ENCODE data around the gene MIPOL1. TPM values are rescaled to one million over a fixed set of nuclear protein-coding genes. Genes with fewer than 3 reads are reported as not detected.

Gene MIPOL1
- total RNA-seq, 4 donors from 2014 or later, result 11.4 to 25.7 (median 18.9) TPM

- DNase-seq (ENCODE audit: low spot score in 2 of 2), result no peak
- no peak for TF ChIP-seq CTCF (IDR thresholded peaks at IDR 0.05)
- no peak for TF ChIP-seq POLR2A (IDR thresholded peaks at IDR 0.05)
- no peak for TF ChIP-seq EP300 (IDR thresholded peaks at IDR 0.05)
- WGBS, 2 donors, result 69 to 81% methylated on average over 1 of the region's 1 CpG
- Histone ChIP-seq H3K27me3 (no peaks in the 10 kb centered on the region), H3K9me3 (no peaks in the 10 kb centered on the region), H3K4me3 (no peak overlapping the region), H3K36me3 (peaks cover 0 to 4% (median 0%) of the 10 kb centered on the region in 3 donors), H3K27ac (no peak overlapping the region), H3K4me1 (no peaks in the 10 kb centered on the region)
These were observed 231.9 kb downstream of the MIPOL1 start for GRCh38 chr14:37429618-37430017.

GRCh38 chr14:37434867-37435266, 237.1 kb downstream of the MIPOL1 start:
- TF ChIP-seq POLR2A (IDR thresholded peaks at IDR 0.05), result no peak
- WGBS, 2 donors, result 91 to 96% methylated on average over 3 of the region's 3 CpGs

GRCh38 chr14:37436519-37436918, 238.8 kb downstream of the MIPOL1 start:
- Histone ChIP-seq H3K4me1 (no peaks in the 10 kb centered on the region), H3K27ac (no peak overlapping the region), H3K9me3 (peaks cover 0 to 4% (median 0%) of the 10 kb centered on the region in 4 donors), H3K36me3 (peaks cover 0 to 9% (median 0%) of the 10 kb centered on the region in 3 donors), H3K4me3 (no peak overlapping the region), H3K27me3 (no peaks in the 10 kb centered on the region)
- WGBS, 2 donors, result 86 to 96% methylated on average over 3 of the region's 3 CpGs
- no peak for DNase-seq (ENCODE audit: low spot score in 2 of 2)
- TF ChIP-seq EP300 (IDR thresholded peaks at IDR 0.05), result no peak
- TF ChIP-seq POLR2A (IDR thresholded peaks at IDR 0.05), result no peak
- no peak for TF ChIP-seq CTCF (IDR thresholded peaks at IDR 0.05)

More at GRCh38 chr14:37434867-37435266, 237.1 kb downstream of the MIPOL1 start:
- H3K27ac ChIP-seq, result no peak overlapping the region
- no peaks in the 10 kb centered on the region for H3K9me3 ChIP-seq
- H3K36me3 ChIP-seq, result peaks cover 0 to 2% (median 0%) of the 10 kb centered on the region in 3 donors
- H3K27me3 ChIP-seq, result no peaks in the 10 kb centered on the region
- H3K4me1 ChIP-seq, result no peaks in the 10 kb centered on the region
- H3K4me3 ChIP-seq, result no peak overlapping the region
- no peak for DNase-seq (ENCODE audit: low spot score in 2 of 2)

GRCh38 chr14:37437490-37437889, 239.8 kb downstream of the MIPOL1 start:
- 43 to 50% methylated on average over 2 of the region's 2 CpGs for WGBS, 2 donors
- Histone ChIP-seq H3K36me3 (peaks cover 0 to 9% (median 0%) of the 10 kb centered on the region in 3 donors), H3K4me3 (no peak overlapping the region), H3K9me3 (peaks cover 0 to 5% (median 0%) of the 10 kb centered on the region in 4 donors), H3K27ac (no peak overlapping the region), H3K27me3 (no peaks in the 10 kb centered on the region), H3K4me1 (no peaks in the 10 kb centered on the region)
- DNase-seq (ENCODE audit: low spot score in 2 of 2), result no peak
- TF ChIP-seq CTCF (IDR thresholded peaks at IDR 0.05) (no peak), EP300 (IDR thresholded peaks at IDR 0.05) (no peak), POLR2A (IDR thresholded peaks at IDR 0.05) (no peak)

GRCh38 chr14:37438444-37438843, 240.7 kb downstream of the MIPOL1 start:
- TF ChIP-seq POLR2A (IDR thresholded peaks at IDR 0.05) (no peak), CTCF (IDR thresholded peaks at IDR 0.05) (no peak), EP300 (IDR thresholded peaks at IDR 0.05) (no peak)
- Histone ChIP-seq H3K4me1 (no peaks in the 10 kb centered on the region), H3K36me3 (peaks cover 0 to 14% (median 0%) of the 10 kb centered on the region in 3 donors), H3K27ac (no peak overlapping the region), H3K9me3 (peaks cover 0 to 5% (median 0%) of the 10 kb centered on the region in 4 donors), H3K27me3 (no peaks in the 10 kb centered on the region), H3K4me3 (no peak overlapping the region)
- DNase-seq (ENCODE audit: low spot score in 2 of 2), result no peak
- 85 to 87% methylated on average over 2 of the region's 2 CpGs for WGBS, 2 donors

GRCh38 chr14:37443461-37443860, 245.7 kb downstream of the MIPOL1 start:
- TF ChIP-seq EP300 (IDR thresholded peaks at IDR 0.05) (no peak), POLR2A (IDR thresholded peaks at IDR 0.05) (no peak), CTCF (IDR thresholded peaks at IDR 0.05) (no peak)
- H3K4me1 ChIP-seq, result no peaks in the 10 kb centered on the region
- WGBS, 2 donors, result 100% methylated on average over 1 of the region's 1 CpG
- H3K27ac ChIP-seq, result no peak overlapping the region
- no peak for DNase-seq (ENCODE audit: low spot score in 2 of 2)
- no peaks in the 10 kb centered on the region for H3K27me3 ChIP-seq
- H3K9me3 ChIP-seq, result peaks cover 0 to 5% (median 0%) of the 10 kb centered on the region in 4 donors
- peaks cover 0 to 14% (median 0%) of the 10 kb centered on the region in 3 donors for H3K36me3 ChIP-seq
- H3K4me3 ChIP-seq, result no peak overlapping the region

Data from tibial nerve (tissue), 4 donors.